ENCODE measurements around the gene TNK1.
"Not testable (repeated sequence)": the region's sequence is repeated elsewhere in the genome, so short reads cannot be mapped to it uniquely, and the experiment has no call there.

Gene TNK1

GRCh38 chr17:7355053-7355452 lies 25.8 kb upstream of the TNK1 start, which contains the start of gene TMEM95:
TMEM95 (plus strand) TSS chr17:7355156; CDS start chr17:7355205, 49 bp downstream.
- DNase-seq (ENCODE audit: low read depth), result no peak

GRCh38 chr17:7355573-7355972 lies 25.3 kb upstream of the TNK1 start:
- no peak for DNase-seq (ENCODE audit: low read depth)

DNA sequence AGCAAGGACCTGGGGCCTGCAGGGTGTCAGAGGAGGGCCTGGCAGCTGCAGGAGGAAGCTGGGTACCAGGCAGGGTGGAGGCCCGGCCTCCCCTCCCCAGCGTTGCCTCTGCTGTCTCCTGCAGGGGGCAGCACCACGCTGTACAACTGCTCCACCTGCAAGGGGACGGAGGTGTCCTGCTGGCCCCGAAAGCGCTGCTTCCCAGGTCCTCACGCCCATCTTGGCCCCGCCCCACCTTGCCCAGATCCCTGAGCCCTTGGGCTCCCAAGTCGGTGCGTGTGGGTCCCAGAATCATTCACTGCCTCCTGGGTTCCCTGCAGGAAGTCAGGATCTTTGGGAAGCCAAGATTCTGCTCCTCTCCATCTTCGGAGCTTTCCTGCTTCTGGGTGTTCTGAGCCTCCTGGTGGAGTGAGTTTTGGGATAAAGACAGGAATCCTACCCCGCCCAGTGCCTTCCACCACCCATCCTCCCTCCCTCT lies 24.8 kb upstream of the TNK1 start:
- no peak for DNase-seq (ENCODE audit: low read depth)

GRCh38 chr17:7356756-7357155 lies 24.1 kb upstream of the TNK1 start:
- no peak for DNase-seq (ENCODE audit: low read depth)

GRCh38 chr17:7357381-7357780 lies 23.5 kb upstream of the TNK1 start:
- DNase-seq (ENCODE audit: low read depth), result no peak

DNA sequence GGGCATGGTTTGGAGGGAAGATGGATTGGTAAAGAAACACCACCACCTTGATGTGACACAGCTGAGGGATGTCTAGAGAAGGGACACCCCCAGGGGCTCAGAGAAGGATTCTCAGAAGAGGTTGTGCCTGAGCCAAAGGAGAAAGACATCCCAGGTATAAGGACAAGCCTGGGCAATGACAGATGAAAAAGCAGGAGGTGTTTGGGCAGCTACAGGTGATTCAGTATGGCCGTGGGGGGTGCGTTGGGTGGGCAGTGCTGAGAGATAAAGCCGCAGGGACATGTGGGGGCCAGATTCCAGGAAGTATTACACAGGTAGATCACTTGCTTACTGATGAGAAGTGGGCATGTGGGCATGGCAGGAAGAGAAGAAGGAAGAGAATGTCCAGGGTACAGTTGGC lies 19.0 kb upstream of the TNK1 start:
- DNase-seq (ENCODE audit: low read depth), result no peak

GRCh38 chr17:7363311-7363710 lies 17.6 kb upstream of the TNK1 start:
- no peak for DNase-seq (ENCODE audit: low read depth)

DNA sequence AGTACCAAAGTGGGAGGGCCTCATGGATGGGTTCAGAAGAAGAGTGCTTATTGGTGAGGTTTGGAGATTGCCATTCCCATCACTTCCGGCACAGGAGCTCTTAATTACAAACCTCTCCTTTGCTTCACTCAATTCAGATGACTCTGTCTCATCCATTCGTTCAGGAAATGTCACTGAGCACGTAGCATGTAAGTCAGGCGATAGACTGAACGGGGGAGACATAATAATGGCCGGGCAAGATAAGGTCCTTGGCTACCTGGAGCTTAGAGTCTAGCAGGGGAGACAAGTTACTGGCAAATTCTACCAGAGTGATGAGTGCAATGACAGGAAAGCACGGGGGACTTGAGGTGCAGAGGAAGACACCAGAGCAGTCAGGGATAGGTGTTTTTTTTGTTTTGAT lies 14.9 kb upstream of the TNK1 start:
- DNase-seq (ENCODE audit: low read depth), result not testable (repeated sequence)

GRCh38 chr17:7367083-7367482 lies 13.8 kb upstream of the TNK1 start:
- DNase-seq (ENCODE audit: low read depth), result no peak

GRCh38 chr17:7367918-7368598 lies 12.8 kb upstream of the TNK1 start:
- DNase-seq (ENCODE audit: low read depth), result no peak

DNA sequence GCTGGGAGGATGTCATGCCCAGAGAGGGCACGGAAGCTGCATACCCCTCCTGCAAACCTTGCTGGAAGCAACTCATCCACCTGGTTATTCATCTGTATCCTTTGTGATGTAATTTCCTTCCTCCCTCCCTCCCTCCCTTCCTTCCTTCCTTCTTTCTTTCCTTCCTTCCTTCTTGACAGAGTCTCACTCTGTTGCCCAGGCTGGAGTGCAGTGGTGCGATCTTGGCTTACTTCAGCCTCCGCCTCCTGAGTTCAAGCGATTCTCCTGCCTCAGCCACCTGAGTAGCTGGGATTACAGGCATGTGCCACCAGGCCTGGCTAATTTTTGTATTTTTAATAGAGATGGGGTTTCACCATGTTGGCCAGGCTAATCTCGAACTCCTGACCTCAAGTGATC lies 12.3 kb upstream of the TNK1 start:
- DNase-seq (ENCODE audit: low read depth), result not testable (repeated sequence)

DNA sequence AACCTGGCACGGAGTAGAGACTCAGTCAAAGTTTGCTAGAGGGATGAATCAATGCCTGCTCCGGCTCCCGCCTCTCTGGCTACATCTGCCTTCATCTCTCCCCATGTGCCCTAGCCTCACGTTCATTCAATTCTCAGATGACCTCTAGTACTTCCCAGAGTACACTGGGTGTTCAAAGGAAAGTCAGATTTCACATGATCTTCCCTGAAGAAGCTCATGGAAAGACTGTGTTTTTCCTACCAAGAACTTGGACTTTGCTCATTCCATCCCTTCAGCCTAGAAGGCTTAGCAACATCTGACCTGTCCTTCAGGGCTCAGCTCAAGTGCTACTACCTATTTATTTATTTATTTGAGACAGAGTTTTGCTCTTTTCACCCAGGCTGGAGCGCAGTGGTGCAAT lies 11.1 kb upstream of the TNK1 start:
- no peak for DNase-seq (ENCODE audit: low read depth)

- DNase-seq (ENCODE audit: low read depth), result no peak
Measured at GRCh38 chr17:7370853-7371252, 10.0 kb upstream of the TNK1 start.

GRCh38 chr17:7374353-7374752 lies 6.5 kb upstream of the TNK1 start:
- no peak for DNase-seq (ENCODE audit: low read depth)

GRCh38 chr17:7379134-7379533 lies 1.8 kb upstream of the TNK1 start:
- no peak for DNase-seq (ENCODE audit: low read depth)

DNA sequence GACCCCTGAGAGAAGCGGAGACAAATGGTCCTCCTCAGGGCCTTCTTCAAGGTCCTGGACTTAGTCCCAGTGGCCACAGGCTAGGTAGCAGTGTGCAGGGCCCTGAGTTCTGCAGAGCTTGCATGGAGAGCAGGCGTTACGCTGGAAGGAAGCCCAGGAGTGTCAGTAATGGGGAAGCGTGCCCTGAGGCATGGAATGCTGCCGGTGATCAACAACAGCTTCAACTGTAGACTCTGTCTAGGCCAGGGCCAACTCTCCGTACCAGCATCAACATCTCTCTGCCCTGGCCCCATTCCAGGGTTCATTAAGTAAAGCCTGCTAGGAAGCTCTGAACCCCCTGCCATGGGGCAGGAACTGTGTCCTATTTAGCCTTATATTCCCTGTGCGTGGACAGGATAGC lies 568 bp upstream of the TNK1 start:
- DNase-seq (ENCODE audit: low read depth), result no peak

DNA sequence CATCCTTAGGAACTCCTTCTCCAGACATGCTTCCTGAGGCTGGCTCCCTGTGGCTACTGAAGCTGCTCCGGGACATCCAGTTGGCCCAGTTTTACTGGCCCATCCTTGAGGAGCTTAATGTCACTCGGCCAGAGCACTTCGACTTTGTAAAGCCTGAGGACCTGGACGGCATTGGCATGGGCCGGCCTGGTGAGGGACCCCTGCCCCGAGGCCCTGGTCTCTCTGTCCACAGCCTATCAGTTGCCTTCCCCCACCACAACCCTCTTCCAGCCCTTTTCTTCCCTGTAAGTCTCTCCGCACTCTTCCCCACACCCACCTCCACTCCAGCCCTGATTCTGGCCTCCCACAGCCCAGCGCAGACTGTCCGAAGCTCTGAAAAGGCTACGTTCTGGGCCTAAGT lies 2.0 kb downstream of the TNK1 start:
- no peak for DNase-seq (ENCODE audit: low read depth)

DNA sequence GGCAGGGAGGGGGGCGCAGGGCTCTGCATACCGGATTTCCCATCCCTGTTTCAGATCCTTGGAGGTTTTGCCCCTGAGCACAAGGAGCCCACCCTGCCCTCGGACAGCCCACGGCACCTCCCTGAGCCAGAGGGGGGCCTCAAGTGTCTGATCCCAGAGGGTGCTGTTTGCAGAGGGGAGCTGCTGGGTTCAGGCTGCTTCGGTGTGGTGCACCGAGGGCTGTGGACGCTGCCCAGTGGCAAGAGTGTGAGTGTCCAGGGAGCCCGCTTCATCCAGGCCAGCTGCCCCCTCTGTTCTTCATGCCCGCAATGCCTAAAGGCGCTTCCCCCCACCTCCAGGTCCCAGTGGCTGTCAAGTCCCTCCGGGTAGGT lies 2.5 kb downstream of the TNK1 start:
- DNase-seq (ENCODE audit: low read depth), result no peak

- DNase-seq (ENCODE audit: low read depth), result no peak
Measured at GRCh38 chr17:7383742-7384488, 3.0 kb downstream of the TNK1 start.

DNA sequence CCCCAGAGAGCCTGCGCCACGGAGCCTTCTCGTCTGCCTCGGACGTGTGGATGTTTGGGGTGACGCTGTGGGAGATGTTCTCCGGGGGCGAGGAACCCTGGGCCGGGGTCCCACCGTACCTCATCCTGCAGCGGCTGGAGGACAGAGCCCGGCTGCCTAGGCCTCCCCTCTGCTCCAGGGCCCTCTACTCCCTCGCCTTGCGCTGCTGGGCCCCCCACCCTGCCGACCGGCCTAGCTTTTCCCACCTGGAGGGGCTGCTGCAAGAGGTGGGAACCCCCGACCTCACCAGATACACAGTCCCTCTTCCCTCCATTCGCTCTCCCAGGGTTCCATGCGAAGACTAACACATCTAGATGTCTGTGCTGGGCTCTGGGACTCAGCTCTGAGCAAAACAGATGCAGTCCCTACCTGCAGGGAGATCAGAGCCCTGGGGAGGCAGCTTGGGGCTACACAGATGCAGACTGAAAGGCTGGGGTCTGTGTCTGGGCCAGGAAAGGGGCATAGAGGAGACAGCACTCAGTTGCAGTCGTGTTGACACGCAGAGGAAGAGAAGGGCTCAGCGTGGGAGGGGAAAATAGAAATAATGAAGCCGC lies 3.7 kb downstream of the TNK1 start:
- no peak for DNase-seq (ENCODE audit: low read depth)

DNA sequence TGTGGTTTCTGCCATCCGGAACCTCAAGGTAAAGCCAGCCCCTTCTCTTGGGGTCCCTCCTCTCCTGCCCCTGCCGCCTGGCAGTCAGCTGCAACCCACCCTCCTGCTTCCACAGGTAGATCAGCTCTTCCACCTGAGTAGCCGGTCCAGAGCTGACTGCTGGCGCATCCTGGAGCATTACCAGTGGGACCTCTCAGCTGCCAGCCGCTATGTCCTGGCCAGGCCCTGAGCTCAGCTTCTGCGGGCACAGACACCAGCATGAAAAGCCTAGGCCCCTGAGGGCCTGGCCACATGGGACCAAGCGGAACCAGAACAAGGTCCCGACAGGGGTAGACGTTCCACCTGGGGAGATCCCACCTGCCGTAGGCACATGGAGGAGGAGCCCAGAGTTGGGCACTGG lies 8.0 kb downstream of the TNK1 start:
- no peak for DNase-seq (ENCODE audit: low read depth)

- no peak for DNase-seq (ENCODE audit: low read depth)
Measured at GRCh38 chr17:7389924-7390910, 9.3 kb downstream of the TNK1 start.
